GM23338 (cell line): ENCODE data around the gene FIBP.

Experiments used
- CTCF ChIP-seq, 2 experiments: fragments of 200-600 bp in 1 of 2; sonication (generic) in 1 of 2; conservative IDR thresholded peaks; 2 replicates each; pipeline versions ENCODE4 v1.5.1 to v1.6.1; 2016 to 2017; ENCODE audit warnings: antibody characterized with exemption in 2 of 2, low read depth in 2 of 2, mild to moderate bottlenecking in 2 of 2, moderate library complexity in 1 of 2
- POLR2AphosphoS5 ChIP-seq: IDR thresholded peaks from 2 replicates; pipeline ENCODE4 v1.6.1; 2016; ENCODE audit warnings: antibody characterized with exemption, low read depth

- TF ChIP-seq CTCF (conservative IDR thresholded peaks at IDR 0.05; ENCODE audit: low read depth in 2 of 2) (no peak), POLR2AphosphoS5 (no peak; the same call in 1 of the 2 replicates)
These were observed 27.1 kb downstream of the FIBP start for GRCh38 chr11:65861165-65861505.
